GM19328 (cell line): ENCODE data around the gene HADH.

Source experiments
- ATAC-seq: cut with Tn5 transposase; IDR thresholded peaks from one replicate; pipeline ENCODE4 v1.9.1; 2021; ENCODE audit warnings: mild to moderate bottlenecking, moderate library complexity; ENCODE audit not compliant: unreplicated experiment

HADH gene

GRCh38 chr4:108055787-108056186 is 66.1 kb downstream of the HADH start:
- ATAC-seq = no peak

GRCh38 chr4:108056418-108056817 is 66.7 kb downstream of the HADH start:
- no peak for ATAC-seq

GRCh38 chr4:108058685-108059440 is 69.2 kb downstream of the HADH start:
- ATAC-seq = no peak

GRCh38 chr4:108060164-108060563 is 70.5 kb downstream of the HADH start:
- no peak for ATAC-seq

- ATAC-seq = no peak
Measured at GRCh38 chr4:108060686-108061321, 71.1 kb downstream of the HADH start.

GRCh38 chr4:108068442-108068841 is 78.8 kb downstream of the HADH start:
- no peak for ATAC-seq

GRCh38 chr4:108070775-108071174 is 81.1 kb downstream of the HADH start:
- no peak for ATAC-seq

GRCh38 chr4:108072300-108072699 is 82.6 kb downstream of the HADH start:
- ATAC-seq = no peak

- ATAC-seq = no peak
Measured at GRCh38 chr4:108078024-108078733, 88.5 kb downstream of the HADH start.

- no peak for ATAC-seq
Measured at GRCh38 chr4:108080747-108081146, 91.1 kb downstream of the HADH start.

GRCh38 chr4:108081256-108081655 is 91.6 kb downstream of the HADH start:
- ATAC-seq = no peak
